GM13977 (cell line): ENCODE results near the gene UNC5B.

ENCODE experiments used
- DNase-seq: peaks from one replicate; pipeline ENCODE4 v3.0.0; 2012; ENCODE audit warnings: low spot score
- in situ Hi-C: fragments of 300-500 bp; cut with MboI; formaldehyde crosslinking; loops from one replicate; pipeline ENCODE4 v1.12.0; 2022; ENCODE audit warnings: low sequenced_read_pairs, low pct_unique_long_range_greater_than_20kb, mixed read lengths, inconsistent platforms; ENCODE audit not compliant: unreplicated experiment
- TF ChIP-seq, protein P1 (sequence below): IDR thresholded peaks from 2 replicates; pipeline ENCODE4 v1.5.1; 2012; ENCODE audit warnings: mild to moderate bottlenecking, control low read depth; ENCODE audit not compliant: insufficient read depth; ENCODE audit errors: extremely low read depth, missing control alignments

Gene UNC5B

GRCh38 chr10:71193516-71193915 is 18.9 kb upstream of the UNC5B start:
- TF ChIP-seq, protein P1, sequence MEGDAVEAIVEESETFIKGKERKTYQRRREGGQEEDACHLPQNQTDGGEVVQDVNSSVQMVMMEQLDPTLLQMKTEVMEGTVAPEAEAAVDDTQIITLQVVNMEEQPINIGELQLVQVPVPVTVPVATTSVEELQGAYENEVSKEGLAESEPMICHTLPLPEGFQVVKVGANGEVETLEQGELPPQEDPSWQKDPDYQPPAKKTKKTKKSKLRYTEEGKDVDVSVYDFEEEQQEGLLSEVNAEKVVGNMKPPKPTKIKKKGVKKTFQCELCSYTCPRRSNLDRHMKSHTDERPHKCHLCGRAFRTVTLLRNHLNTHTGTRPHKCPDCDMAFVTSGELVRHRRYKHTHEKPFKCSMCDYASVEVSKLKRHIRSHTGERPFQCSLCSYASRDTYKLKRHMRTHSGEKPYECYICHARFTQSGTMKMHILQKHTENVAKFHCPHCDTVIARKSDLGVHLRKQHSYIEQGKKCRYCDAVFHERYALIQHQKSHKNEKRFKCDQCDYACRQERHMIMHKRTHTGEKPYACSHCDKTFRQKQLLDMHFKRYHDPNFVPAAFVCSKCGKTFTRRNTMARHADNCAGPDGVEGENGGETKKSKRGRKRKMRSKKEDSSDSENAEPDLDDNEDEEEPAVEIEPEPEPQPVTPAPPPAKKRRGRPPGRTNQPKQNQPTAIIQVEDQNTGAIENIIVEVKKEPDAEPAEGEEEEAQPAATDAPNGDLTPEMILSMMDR = no peak
- in situ Hi-C loops = no loop called here
- no peak for DNase-seq

DNA sequence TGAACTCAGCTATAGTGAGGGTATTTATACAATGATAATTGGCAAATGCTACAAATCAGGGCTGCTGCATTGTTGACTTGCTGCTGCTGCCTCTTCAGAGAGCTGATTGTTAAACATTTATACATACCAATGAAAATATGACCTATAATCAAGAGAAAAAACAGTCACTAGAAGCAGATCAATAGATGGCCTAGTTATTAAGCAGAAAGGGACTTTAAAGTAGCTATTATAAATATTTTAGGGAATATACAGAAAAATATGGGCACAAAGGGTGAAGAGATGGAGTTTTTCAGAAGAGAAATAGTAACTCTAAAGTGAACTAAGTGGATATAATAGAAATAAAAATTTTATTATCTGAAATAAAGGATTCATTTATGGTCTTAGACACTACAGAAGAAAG is 14.4 kb upstream of the UNC5B start:
- in situ Hi-C loops = no loop called here
- no peak for DNase-seq
- TF ChIP-seq, protein P1 = no peak

DNA sequence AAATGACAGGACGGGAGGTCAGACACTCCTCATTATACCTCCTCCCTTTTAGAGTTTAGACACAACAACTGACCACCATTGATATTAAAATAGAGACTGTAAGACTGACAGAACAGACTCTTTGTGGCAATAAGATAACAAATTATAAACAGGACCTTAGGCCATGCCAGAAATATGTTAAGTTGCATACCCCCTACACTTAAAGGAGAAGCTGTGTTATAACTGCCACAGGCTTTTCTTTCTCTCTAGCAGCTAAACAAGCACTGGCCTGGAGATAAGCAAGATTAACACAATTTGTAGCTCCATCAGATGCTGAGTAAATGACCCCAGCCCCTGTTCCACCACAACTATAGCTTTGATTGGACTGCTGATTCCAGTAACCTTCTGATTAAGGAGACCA is 10.5 kb upstream of the UNC5B start:
- DNase-seq = no peak
- TF ChIP-seq, protein P1 = no peak

DNA sequence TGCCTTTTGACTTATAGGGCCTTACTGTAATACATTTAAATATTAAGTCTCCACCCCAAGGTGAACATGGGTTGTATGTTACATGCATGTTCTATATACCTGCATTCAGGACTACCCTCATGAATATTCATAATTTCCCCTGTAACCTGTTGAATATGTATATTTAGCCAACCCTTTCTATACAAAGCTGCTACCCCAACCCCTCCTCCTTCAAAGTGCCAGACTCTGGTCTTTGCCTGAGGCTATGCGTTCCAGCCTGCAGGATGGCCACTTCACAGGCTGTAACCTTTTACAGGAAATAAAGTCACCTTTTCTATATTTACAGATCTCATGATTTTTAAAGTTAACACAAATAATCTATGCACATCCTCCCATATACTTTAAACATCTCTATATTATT is 10.1 kb upstream of the UNC5B start:
- no peak for DNase-seq
- TF ChIP-seq, protein P1 = no peak
- in situ Hi-C loops = loop anchor here (10.0 kb wide), 1 partner anchor 278 kb away; no protein-coding TSS in a partner anchor

More for the DNA sequence above, 10.5 kb upstream of the UNC5B start:
- in situ Hi-C loops = loop anchor here (10.0 kb wide), 1 partner anchor 277 kb away; no protein-coding TSS in a partner anchor

- in situ Hi-C loops = loop anchor here (10.0 kb wide), 1 partner anchor 278 kb away; no protein-coding TSS in a partner anchor
These were observed 9.2 kb upstream of the UNC5B start for GRCh38 chr10:71203124-71203523.

DNA sequence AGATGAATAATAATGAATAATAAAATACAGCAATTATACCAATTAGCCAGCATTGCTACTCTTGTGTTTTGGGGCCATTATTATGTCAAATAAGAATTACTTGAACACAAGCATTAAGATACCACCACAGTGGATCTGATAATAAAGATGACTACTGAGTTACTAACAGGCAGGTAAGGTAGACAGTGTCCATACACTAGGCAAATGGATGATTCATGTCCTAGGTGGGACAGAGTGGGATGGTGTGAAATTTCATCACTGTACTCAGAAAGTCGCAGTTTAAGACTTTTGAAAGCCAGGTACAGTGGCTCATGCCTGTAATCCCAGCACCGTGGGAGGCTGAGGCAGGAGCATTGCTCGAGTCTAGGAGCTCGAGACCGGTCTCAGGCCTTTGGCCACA is 8.7 kb upstream of the UNC5B start:
- TF ChIP-seq, protein P1 = no peak
- DNase-seq = no peak
- in situ Hi-C loops = loop anchor here (10.0 kb wide), 1 partner anchor 279 kb away; no protein-coding TSS in a partner anchor

More at GRCh38 chr10:71203124-71203523, 9.2 kb upstream of the UNC5B start:
- TF ChIP-seq, protein P1 = no peak
- DNase-seq = no peak

- in situ Hi-C loops = loop anchor here (10.0 kb wide), 1 partner anchor 280 kb away; no protein-coding TSS in a partner anchor
- DNase-seq = no peak
- TF ChIP-seq, protein P1 = no peak
These were observed 7.6 kb upstream of the UNC5B start for GRCh38 chr10:71204746-71205145.
